Tongue (tissue), 2 donors: Measurements from ENCODE around the gene SULT6B1. TPM values are rescaled to one million over a fixed set of nuclear protein-coding genes. Genes with fewer than 3 reads are reported as not detected.
"Not testable (repeated sequence)": the region's sequence is repeated elsewhere in the genome, so short reads cannot be mapped to it uniquely, and the experiment has no call there.

Experiments used
- DNase-seq: peaks from one replicate; pipeline ENCODE4 v3.0.0-alpha.2; 2015
- total RNA-seq: library from RNA; depleted of rRNA; stranded (reverse); fragments of >200 nt; gene quantifications from one replicate; pipeline ENCODE4 v1.2.3, GENCODE V29; 2014

SULT6B1 gene
- total RNA-seq = not detected

GRCh38 chr2:37188570-37188969, at the start of gene SULT6B1:
TSS of gene SULT6B1 (minus strand) at chr2:37188670. CDS start at chr2:37188640, 30 bp downstream.
- DNase-seq = no peak

- DNase-seq = peak; percentile 25
Observed at GRCh38 chr2:37232131-37232933, 43.9 kb upstream of the SULT6B1 start.

GRCh38 chr2:37231241-37232130, 43.0 kb upstream of the SULT6B1 start, which contains the start of the genes CEBPZ and NDUFAF7:
TSS of gene CEBPZ (minus strand) at chr2:37231596. CDS start at chr2:37231567, 29 bp downstream.
TSS of gene NDUFAF7 (plus strand) at chr2:37231658. CDS start at chr2:37231706, 48 bp downstream.
- peak; percentile 96 for DNase-seq

GRCh38 chr2:37230581-37230980, 42.1 kb upstream of the SULT6B1 start:
- no peak for DNase-seq

- DNase-seq = no peak
Observed at GRCh38 chr2:37228788-37229187, 40.3 kb upstream of the SULT6B1 start.

GRCh38 chr2:37226863-37227262, 38.4 kb upstream of the SULT6B1 start:
- DNase-seq = no peak

GRCh38 chr2:37225129-37225528, 36.7 kb upstream of the SULT6B1 start:
- not testable (repeated sequence) for DNase-seq

GRCh38 chr2:37224063-37224462, 35.6 kb upstream of the SULT6B1 start:
- no peak for DNase-seq

GRCh38 chr2:37223131-37223530, 34.7 kb upstream of the SULT6B1 start:
- DNase-seq = no peak

GRCh38 chr2:37219046-37219445, 30.6 kb upstream of the SULT6B1 start:
- DNase-seq = peak; percentile 65

GRCh38 chr2:37215250-37215649, 26.8 kb upstream of the SULT6B1 start:
- DNase-seq = no peak

- no peak for DNase-seq
Observed at GRCh38 chr2:37211939-37212338, 23.5 kb upstream of the SULT6B1 start.

GRCh38 chr2:37211212-37211611, 22.7 kb upstream of the SULT6B1 start:
- no peak for DNase-seq

- DNase-seq = not testable (repeated sequence)
Observed at GRCh38 chr2:37206760-37207159, 18.3 kb upstream of the SULT6B1 start.

- DNase-seq = no peak
Observed at GRCh38 chr2:37205689-37206341, 17.3 kb upstream of the SULT6B1 start.

- DNase-seq = not testable (repeated sequence)
Observed at GRCh38 chr2:37205071-37205661, 16.7 kb upstream of the SULT6B1 start.

GRCh38 chr2:37203708-37204107, 15.2 kb upstream of the SULT6B1 start:
- DNase-seq = no peak

- DNase-seq = no peak
Observed at GRCh38 chr2:37201766-37202165, 13.3 kb upstream of the SULT6B1 start.

- DNase-seq = no peak
Observed at GRCh38 chr2:37201208-37201607, 12.7 kb upstream of the SULT6B1 start.

- DNase-seq = no peak
Observed at GRCh38 chr2:37198681-37199065, 10.2 kb upstream of the SULT6B1 start.

GRCh38 chr2:37196320-37197195, 8.1 kb upstream of the SULT6B1 start, which contains the start of gene CEBPZOS:
TSS of gene CEBPZOS (plus strand) at chr2:37196496. CDS start at chr2:37199705, 3,209 bp downstream.
- peak; percentile 95 for DNase-seq
